ENCODE results near the gene CRELD2.

Gene CRELD2

DNA sequence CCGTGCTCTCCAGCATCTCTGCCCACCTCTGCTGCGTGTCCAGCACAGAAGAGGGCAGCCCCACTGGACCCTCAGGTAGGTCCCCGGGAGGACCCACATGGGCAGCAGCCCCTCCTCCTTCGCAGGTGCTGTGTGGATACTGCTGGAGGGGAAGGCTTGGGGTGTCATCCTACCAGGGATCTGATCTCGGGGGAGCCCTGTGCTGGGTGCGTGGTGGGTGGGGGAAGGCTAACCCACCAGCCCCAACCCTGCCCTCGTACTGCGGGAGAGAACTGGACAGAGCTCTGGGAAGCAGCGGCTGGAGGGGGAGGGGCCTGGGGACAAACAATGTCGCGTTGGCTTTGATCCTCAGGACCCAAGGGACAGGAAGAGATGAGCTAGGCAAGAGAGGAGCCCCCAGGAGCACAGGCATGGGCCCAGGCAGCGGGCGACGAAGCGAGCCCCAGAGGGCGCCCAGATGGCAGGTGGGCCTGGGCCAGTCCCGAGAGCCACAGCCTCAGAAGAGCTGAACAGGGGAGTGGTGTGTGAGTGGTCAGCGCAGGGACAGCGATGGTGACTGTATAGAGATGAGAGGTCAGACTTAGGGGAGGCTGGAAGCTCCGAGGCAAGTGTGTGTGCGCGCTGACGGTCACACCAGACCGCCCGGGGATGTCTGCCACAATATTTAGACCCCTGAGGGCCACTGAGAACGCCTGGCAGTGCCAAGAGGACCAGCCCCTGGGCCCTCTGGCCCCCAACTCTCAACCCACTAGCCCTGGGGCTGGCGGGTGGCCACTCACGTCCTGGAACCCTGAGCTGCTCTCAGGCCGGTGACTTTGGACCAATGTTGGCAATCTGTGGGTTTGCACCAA, 40.7 kb downstream of the CRELD2 start:
- no peak for DNase-seq (ENCODE audit: low spot score)
- TF ChIP-seq, protein P1, sequence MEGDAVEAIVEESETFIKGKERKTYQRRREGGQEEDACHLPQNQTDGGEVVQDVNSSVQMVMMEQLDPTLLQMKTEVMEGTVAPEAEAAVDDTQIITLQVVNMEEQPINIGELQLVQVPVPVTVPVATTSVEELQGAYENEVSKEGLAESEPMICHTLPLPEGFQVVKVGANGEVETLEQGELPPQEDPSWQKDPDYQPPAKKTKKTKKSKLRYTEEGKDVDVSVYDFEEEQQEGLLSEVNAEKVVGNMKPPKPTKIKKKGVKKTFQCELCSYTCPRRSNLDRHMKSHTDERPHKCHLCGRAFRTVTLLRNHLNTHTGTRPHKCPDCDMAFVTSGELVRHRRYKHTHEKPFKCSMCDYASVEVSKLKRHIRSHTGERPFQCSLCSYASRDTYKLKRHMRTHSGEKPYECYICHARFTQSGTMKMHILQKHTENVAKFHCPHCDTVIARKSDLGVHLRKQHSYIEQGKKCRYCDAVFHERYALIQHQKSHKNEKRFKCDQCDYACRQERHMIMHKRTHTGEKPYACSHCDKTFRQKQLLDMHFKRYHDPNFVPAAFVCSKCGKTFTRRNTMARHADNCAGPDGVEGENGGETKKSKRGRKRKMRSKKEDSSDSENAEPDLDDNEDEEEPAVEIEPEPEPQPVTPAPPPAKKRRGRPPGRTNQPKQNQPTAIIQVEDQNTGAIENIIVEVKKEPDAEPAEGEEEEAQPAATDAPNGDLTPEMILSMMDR (IDR thresholded peaks at IDR 0.05; ENCODE audit: borderline replicate concordance, control extremely low read depth, extremely low read depth, insufficient read depth, missing control alignments), result no peak
- in situ Hi-C loops (cut with MboI; ENCODE audit: low sequenced_read_pairs, unreplicated experiment), result no loop called here

DNA sequence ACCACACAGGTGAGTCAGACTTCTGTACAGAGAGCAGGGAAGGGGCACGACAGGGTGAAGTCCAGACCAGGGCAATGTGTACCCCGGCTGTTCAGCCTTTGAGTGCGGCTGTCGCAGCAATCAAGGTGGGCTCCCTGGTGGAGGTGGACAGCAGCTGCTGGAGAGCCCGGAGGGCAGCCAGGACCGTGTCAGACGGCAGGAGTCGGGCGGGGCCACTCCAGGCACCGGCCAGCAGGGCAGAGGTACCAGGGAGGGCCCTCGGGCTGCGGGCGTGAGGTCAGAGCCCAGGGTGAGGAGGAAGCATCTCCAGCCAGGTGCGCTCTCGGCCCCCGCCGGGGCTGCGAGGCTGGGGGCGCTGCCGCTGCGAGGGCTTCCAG, 41.3 kb downstream of the CRELD2 start:
- DNase-seq (ENCODE audit: low spot score), result no peak
- TF ChIP-seq, protein P1 (IDR thresholded peaks at IDR 0.05; ENCODE audit: borderline replicate concordance, control extremely low read depth, extremely low read depth, insufficient read depth, missing control alignments), result no peak
- in situ Hi-C loops (cut with MboI; ENCODE audit: low sequenced_read_pairs, unreplicated experiment), result no loop called here

DNA sequence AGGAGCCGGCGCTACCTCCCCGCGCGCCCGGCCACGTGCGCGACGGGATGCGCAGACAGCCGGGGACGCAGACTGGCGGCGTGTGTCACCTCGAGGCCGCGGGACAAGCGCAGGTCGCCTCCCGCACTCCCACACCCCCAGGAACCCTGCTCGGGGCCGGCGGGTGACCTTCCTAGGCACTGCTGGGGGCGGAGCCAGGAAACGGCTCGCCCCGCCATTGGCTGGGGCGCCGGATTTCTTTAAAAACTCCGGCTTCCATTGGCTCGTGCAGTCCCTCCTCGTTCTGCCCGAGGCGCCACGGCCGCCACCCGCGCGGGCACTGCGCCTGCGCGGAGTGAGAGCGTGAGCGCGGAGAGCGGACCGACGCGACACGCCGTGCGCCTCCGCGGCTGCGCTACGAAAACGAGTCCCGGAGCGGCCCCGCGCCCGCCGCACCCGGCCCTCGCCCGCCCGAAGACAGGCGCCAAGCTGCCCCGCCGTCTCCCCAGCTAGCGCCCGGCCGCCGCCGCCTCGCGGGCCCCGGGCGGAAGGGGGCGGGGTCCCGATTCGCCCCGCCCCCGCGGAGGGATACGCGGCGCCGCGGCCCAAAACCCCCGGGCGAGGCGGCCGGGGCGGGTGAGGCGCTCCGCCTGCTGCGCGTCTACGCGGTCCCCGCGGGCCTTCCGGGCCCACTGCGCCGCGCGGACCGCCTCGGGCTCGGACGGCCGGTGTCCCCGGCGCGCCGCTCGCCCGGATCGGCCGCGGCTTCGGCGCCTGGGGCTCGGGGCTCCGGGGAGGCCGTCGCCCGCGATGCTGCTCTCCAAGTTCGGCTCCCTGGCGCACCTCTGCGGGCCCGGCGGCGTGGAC, 41.9 kb downstream of the CRELD2 start, which contains the start of gene PIM3:
Gene PIM3 (plus strand): TSS at position 614 of the 846 bp plus-strand sequence. CDS start 176 bp downstream, at position 790.
- in situ Hi-C loops (cut with MboI; ENCODE audit: low sequenced_read_pairs, unreplicated experiment), result no loop called here
- DNase-seq (ENCODE audit: low spot score), result peak; percentile 98
- TF ChIP-seq, protein P1 (IDR thresholded peaks at IDR 0.05; ENCODE audit: borderline replicate concordance, control extremely low read depth, extremely low read depth, insufficient read depth, missing control alignments), result no peak

DNA sequence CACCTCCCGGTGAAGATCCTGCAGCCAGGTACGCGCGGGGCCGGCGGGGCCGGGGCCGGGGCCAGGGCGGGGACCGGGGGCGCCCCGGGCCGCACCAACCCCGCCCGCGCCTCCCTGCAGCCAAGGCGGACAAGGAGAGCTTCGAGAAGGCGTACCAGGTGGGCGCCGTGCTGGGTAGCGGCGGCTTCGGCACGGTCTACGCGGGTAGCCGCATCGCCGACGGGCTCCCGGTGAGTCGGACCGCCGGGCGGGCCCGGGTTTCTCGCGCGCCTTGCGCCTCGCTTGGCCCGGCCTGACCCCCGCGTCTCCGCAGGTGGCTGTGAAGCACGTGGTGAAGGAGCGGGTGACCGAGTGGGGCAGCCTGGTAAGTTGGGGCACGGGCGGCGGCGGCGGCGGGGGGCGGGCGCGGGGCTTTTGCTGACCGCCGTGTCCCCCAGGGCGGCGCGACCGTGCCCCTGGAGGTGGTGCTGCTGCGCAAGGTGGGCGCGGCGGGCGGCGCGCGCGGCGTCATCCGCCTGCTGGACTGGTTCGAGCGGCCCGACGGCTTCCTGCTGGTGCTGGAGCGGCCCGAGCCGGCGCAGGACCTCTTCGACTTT, 42.7 kb downstream of the CRELD2 start:
- no peak for DNase-seq (ENCODE audit: low spot score)
- TF ChIP-seq, protein P1 (IDR thresholded peaks at IDR 0.05; ENCODE audit: borderline replicate concordance, control extremely low read depth, extremely low read depth, insufficient read depth, missing control alignments), result no peak
- in situ Hi-C loops (cut with MboI; ENCODE audit: low sequenced_read_pairs, unreplicated experiment), result no loop called here

DNA sequence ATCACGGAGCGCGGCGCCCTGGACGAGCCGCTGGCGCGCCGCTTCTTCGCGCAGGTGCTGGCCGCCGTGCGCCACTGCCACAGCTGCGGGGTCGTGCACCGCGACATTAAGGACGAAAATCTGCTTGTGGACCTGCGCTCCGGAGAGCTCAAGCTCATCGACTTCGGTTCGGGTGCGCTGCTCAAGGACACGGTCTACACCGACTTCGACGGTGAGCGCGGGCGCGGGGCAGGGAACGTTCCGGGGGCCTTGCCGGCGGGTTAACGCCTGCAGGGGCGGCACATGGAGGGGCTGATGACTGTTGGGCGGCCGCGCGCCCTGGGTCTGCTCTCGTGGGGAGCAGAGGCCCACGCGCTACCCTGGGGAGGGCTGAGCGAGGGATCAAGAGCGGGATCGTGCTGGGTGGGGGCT, 43.2 kb downstream of the CRELD2 start:
- TF ChIP-seq, protein P1 (IDR thresholded peaks at IDR 0.05; ENCODE audit: borderline replicate concordance, control extremely low read depth, extremely low read depth, insufficient read depth, missing control alignments), result no peak
- no peak for DNase-seq (ENCODE audit: low spot score)
- in situ Hi-C loops (cut with MboI; ENCODE audit: low sequenced_read_pairs, unreplicated experiment), result no loop called here
